ENCODE measurements around the gene SPATS1.

SPATS1 gene

GRCh38 chr6:44297063-44298038 lies 45.1 kb upstream of the SPATS1 start:
- H2AFZ ChIP-seq (ENCODE audit: low read depth, low read length) = no peak overlapping the region
- H3K9ac ChIP-seq (ENCODE audit: low read depth, low read length) = no peak overlapping the region
- H3K4me1 ChIP-seq (ENCODE audit: insufficient read depth, low read length) = no peaks in the 10 kb centered on the region
- H3K79me2 ChIP-seq (ENCODE audit: insufficient read depth, low read length) = no peaks in the 10 kb centered on the region
- peaks cover 23% of the 10 kb centered on the region for H3K36me3 ChIP-seq (ENCODE audit: insufficient read depth, low read length)
- H4K20me1 ChIP-seq (ENCODE audit: insufficient read depth, low read length) = peaks cover 30% of the 10 kb centered on the region; the same call in 1 of the 2 replicates
- H3K27ac ChIP-seq (ENCODE audit: low read length) = no peak overlapping the region
- no peak overlapping the region for H3K4me2 ChIP-seq (ENCODE audit: insufficient read depth, low read length)
- no peak for TF ChIP-seq EZH2 (IDR thresholded peaks at IDR 0.05; ENCODE audit: borderline replicate concordance, low read depth, low read length, severe bottlenecking)
- TF ChIP-seq, protein P1, sequence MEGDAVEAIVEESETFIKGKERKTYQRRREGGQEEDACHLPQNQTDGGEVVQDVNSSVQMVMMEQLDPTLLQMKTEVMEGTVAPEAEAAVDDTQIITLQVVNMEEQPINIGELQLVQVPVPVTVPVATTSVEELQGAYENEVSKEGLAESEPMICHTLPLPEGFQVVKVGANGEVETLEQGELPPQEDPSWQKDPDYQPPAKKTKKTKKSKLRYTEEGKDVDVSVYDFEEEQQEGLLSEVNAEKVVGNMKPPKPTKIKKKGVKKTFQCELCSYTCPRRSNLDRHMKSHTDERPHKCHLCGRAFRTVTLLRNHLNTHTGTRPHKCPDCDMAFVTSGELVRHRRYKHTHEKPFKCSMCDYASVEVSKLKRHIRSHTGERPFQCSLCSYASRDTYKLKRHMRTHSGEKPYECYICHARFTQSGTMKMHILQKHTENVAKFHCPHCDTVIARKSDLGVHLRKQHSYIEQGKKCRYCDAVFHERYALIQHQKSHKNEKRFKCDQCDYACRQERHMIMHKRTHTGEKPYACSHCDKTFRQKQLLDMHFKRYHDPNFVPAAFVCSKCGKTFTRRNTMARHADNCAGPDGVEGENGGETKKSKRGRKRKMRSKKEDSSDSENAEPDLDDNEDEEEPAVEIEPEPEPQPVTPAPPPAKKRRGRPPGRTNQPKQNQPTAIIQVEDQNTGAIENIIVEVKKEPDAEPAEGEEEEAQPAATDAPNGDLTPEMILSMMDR (IDR thresholded peaks at IDR 0.05; ENCODE audit: borderline replicate concordance, extremely low read depth, low read length, poor library complexity, severe bottlenecking) = no peak
- DNase-seq (no peak), ATAC-seq (ENCODE audit: insufficient read depth, low read depth) (peak; percentile 11; the same call in 2 of the 3 replicates)
- H3K4me3 ChIP-seq (ENCODE audit: low read depth in 1 of 2, low read length in 2 of 2) = no peak overlapping the region
- peaks cover 3% of the 10 kb centered on the region for H3K27me3 ChIP-seq (ENCODE audit: insufficient read depth, low read length, poor library complexity)
- no peaks in the 10 kb centered on the region for H3K9me3 ChIP-seq (ENCODE audit: insufficient read depth, low read length, severe bottlenecking)

DNA sequence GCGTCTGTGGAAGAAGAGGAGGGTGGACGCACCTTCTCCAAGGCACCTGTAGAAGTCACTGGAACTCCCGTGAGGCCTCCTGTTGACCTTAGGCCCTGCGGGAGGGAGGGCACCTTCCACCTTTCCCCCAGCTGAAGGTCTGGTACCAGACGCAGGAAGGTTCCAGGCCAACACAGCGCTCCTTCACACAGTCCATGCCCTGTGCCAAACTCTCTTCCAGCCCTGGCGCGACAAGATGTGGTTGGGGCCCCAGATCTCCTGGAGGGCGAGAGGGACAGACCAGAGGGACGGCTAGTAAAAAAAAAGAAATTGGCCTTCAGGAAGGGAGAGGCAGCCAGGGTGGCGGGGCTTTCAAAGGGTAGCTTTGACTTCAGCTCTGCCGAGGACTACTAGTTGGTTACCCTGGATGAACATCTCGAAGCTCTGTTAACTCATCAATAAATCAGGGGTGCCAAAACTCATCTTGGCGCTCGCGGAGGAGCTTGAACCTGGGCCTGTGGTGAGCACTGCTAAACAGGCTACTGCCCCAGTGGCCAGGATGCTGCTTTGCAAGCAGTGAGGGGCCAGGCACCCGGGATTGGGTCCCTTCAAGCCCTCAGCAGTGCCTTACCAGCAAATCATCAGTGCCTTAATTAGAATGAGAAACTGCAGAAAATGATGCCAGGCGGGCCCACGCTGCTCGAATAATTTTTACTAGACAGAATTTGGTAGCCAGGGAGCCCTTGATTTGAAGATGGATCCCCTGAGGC lies 44.2 kb upstream of the SPATS1 start:
- no peak overlapping the region for H3K9ac ChIP-seq (ENCODE audit: low read depth, low read length)
- no peaks in the 10 kb centered on the region for H3K27me3 ChIP-seq (ENCODE audit: insufficient read depth, low read length, poor library complexity)
- peaks cover 32% of the 10 kb centered on the region for H3K36me3 ChIP-seq (ENCODE audit: insufficient read depth, low read length)
- no peak overlapping the region for H3K4me2 ChIP-seq (ENCODE audit: insufficient read depth, low read length)
- H3K79me2 ChIP-seq (ENCODE audit: insufficient read depth, low read length) = no peaks in the 10 kb centered on the region
- H3K9me3 ChIP-seq (ENCODE audit: insufficient read depth, low read length, severe bottlenecking) = no peaks in the 10 kb centered on the region
- H3K27ac ChIP-seq (ENCODE audit: low read length) = no peak overlapping the region
- ATAC-seq (ENCODE audit: insufficient read depth, low read depth) = peak; percentile 21; the same call in 1 of the 3 replicates
- no peak overlapping the region for H2AFZ ChIP-seq (ENCODE audit: low read depth, low read length)
- DNase-seq = no peak
- H3K4me3 ChIP-seq (ENCODE audit: low read depth in 1 of 2, low read length in 2 of 2) = no peak overlapping the region
- peaks cover 30% of the 10 kb centered on the region; the same call in 1 of the 2 replicates for H4K20me1 ChIP-seq (ENCODE audit: insufficient read depth, low read length)
- TF ChIP-seq EZH2 (IDR thresholded peaks at IDR 0.05; ENCODE audit: borderline replicate concordance, low read depth, low read length, severe bottlenecking) = no peak
- H3K4me1 ChIP-seq (ENCODE audit: insufficient read depth, low read length) = no peaks in the 10 kb centered on the region

DNA sequence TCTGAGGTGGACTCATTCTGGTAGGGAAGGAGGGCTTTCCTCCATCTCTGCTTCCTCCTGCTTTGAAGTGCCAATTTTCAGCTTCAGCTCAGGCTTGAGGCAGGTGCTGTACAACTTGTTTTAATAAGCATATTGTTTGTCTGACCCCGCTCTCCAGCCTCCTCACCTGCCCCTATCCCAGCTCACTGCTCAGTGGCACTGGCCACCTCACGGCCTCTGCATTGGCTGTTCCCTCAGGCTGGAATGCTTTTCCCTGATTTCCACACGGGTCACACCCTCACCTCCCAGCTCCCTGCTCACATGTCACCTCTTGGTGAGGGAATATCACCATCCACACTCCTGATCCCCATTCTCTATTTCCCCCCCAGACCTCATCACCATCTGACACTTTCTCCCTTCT lies 43.6 kb upstream of the SPATS1 start:
- H3K27ac ChIP-seq (ENCODE audit: low read length) = no peak overlapping the region
- H3K36me3 ChIP-seq (ENCODE audit: insufficient read depth, low read length) = peaks cover 38% of the 10 kb centered on the region
- no peak overlapping the region for H3K4me3 ChIP-seq (ENCODE audit: low read depth in 1 of 2, low read length in 2 of 2)
- TF ChIP-seq, protein P1 (IDR thresholded peaks at IDR 0.05; ENCODE audit: borderline replicate concordance, extremely low read depth, low read length, poor library complexity, severe bottlenecking) = no peak
- TF ChIP-seq EZH2 (IDR thresholded peaks at IDR 0.05; ENCODE audit: borderline replicate concordance, low read depth, low read length, severe bottlenecking) = no peak
- H2AFZ ChIP-seq (ENCODE audit: low read depth, low read length) = no peak overlapping the region
- H3K27me3 ChIP-seq (ENCODE audit: insufficient read depth, low read length, poor library complexity) = no peaks in the 10 kb centered on the region
- no peak for DNase-seq
- ATAC-seq (ENCODE audit: insufficient read depth, low read depth) = no peak
- no peaks in the 10 kb centered on the region for H3K9me3 ChIP-seq (ENCODE audit: insufficient read depth, low read length, severe bottlenecking)
- no peak overlapping the region for H3K4me2 ChIP-seq (ENCODE audit: insufficient read depth, low read length)
- no peaks in the 10 kb centered on the region for H3K4me1 ChIP-seq (ENCODE audit: insufficient read depth, low read length)
- peaks cover 31% of the 10 kb centered on the region for H4K20me1 ChIP-seq (ENCODE audit: insufficient read depth, low read length)
- no peaks in the 10 kb centered on the region for H3K79me2 ChIP-seq (ENCODE audit: insufficient read depth, low read length)
- no peak overlapping the region for H3K9ac ChIP-seq (ENCODE audit: low read depth, low read length)

Measured in DND-41 (cell line).